ENCODE measurements around the gene ABCB11.
"Not testable (repeated sequence)": the region's sequence is repeated elsewhere in the genome, so short reads cannot be mapped to it uniquely, and the experiment has no call there.

The ABCB11 gene

GRCh38 chr2:169031202-169031601 is at the start of gene ABCB11:
Gene ABCB11 (minus strand): TSS chr2:169031324. CDS start chr2:169018125, 13,199 bp downstream.
- DNase-seq: no peak

DNA sequence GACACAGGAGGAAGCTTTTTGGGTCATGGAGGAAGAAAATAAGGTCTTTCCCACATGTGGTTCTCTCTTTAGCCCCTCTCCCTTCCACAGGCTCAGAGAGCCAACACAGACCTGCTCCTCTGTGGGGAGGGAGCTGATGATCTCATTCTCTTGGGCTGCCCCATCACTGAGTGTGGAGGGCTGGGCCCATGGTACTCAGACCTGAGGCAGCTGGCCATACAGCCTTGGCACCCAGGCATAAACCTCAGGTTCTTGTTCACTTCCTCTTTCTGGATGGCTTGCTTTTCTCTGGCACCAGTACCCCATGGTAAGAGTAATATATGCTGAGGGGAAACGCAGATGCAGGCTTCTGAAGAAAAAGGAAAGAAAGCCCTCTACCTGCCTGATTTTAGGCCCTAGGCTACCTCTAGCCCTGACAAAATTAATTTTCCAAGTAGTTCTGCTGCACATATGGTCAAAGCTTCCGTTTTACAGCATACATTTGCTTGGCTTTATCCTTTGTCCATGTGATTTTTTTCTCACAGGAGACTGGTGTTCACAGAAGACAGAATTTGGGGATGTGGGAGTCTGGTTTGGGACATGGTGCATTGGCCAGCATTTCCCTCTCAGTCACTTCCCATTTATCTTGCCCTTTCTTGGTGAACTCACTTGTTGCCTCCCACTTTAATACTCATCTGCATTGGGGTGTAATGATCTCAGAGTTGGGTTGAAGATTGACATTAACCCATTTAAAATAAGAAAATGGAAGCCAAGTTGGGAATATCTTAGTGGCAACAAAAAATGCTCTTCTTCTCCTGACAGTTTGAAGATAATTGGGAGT is 49.3 kb upstream of the ABCB11 start:
- peak in 1 of 14 donors; percentile 9 for DNase-seq

- no peak for DNase-seq
Measured at GRCh38 chr2:169077674-169078240, 46.6 kb upstream of the ABCB11 start.

GRCh38 chr2:169073963-169074751 is 43.0 kb upstream of the ABCB11 start:
- no peak for DNase-seq

- no peak for DNase-seq
Measured at GRCh38 chr2:169073211-169073962, 42.3 kb upstream of the ABCB11 start.

DNA sequence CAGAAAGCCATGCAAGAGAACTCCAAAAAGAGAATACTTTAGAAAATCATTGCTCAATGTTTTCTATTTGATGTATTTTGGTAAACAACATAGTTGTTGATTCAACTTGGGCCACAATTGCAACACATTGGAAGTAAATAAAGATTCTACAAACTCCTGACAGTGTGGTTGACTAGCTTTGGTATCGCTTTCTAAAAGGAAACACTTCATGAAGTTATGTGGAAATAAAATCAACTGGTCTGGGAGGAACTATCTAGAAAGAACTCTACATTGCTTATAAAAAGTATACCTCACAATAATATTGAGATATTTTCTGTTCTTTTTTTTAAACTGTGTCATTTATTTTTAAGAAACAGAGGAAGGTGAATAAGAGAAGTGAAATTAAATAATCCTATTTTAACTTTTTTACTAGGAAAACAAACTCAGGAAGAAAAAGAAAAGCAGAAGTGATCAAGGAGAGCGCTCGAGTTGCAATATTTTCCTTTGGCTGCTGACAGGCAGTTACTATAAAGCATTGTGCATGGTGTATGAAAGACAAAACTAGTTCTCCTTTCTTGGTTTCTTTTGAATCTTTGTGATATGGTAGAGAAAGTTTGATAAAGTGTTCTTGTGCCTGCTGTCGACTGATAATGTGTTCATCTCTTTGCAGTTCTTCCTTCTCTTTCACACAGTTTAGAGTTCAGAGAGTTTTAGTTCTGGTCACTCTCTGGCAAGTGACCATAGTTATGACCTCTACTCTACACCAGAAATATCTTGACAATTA is 41.2 kb upstream of the ABCB11 start:
- DNase-seq: no peak

DNA sequence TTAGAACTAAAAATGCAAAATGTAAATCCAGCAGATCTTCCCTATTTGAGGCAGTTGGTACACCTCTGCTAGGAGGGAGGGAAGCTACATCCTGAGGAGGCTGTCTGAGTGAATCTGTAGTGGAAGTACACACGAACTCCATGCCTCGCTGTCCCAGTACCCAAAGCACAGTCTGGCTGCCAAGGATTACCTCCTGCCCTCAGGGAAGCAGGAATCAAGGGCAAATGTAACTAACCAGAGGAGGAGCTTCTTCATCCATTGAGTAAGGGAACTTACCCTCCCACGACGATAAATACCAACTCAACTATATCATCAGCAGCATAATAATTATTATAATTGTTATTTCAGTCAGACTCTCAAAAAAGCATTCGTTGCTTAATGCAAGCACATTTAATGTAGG is 40.3 kb upstream of the ABCB11 start:
- DNase-seq: no peak

- no peak for DNase-seq
Measured at GRCh38 chr2:169069833-169070232, 38.7 kb upstream of the ABCB11 start.

DNA sequence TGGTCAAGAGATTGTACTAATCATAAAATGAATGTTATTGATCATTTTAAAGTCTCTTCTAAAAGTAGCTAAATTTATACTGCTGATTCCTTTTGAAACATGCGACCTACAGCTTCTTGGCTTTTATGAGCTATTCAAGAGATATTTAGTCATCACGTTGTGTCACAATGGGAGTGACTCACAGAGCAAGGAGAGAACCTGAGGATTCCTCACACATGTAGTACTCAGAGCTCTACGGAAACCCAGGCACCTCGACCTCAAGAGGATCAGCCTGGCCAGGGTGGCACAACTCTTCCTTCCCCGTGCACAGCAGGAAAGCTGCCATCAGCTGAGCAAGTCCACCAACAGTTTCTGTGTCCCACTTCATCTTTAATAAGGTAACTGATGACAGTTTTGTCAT is 38.2 kb upstream of the ABCB11 start, which contains the start of gene DHRS9:
DHRS9 (plus strand) TSS at position 223 of the 400 bp plus-strand sequence. CDS start 12,019 bp downstream, outside the sequence.
- DNase-seq: peak in 1 of 14 donors; percentile 9

DNA sequence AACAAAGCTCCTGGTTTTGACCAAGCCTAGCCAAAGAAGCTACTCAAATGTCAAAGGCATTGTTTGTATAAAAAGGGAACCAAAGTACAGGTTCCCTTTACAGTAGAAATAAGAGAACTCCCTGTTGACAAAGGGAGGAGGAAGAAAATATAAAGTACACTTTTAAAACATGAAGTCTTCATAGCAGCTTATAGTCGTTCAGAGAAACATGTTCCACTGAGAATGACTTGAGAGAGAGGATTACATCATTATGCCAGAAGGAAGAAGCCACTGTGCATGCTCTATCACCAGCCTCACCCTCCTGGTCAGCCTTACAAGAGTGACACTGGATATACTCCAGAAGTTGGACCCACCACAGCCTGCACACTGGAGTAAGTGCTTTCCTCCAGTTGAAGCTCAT is 35.8 kb upstream of the ABCB11 start:
- no peak for DNase-seq

DNA sequence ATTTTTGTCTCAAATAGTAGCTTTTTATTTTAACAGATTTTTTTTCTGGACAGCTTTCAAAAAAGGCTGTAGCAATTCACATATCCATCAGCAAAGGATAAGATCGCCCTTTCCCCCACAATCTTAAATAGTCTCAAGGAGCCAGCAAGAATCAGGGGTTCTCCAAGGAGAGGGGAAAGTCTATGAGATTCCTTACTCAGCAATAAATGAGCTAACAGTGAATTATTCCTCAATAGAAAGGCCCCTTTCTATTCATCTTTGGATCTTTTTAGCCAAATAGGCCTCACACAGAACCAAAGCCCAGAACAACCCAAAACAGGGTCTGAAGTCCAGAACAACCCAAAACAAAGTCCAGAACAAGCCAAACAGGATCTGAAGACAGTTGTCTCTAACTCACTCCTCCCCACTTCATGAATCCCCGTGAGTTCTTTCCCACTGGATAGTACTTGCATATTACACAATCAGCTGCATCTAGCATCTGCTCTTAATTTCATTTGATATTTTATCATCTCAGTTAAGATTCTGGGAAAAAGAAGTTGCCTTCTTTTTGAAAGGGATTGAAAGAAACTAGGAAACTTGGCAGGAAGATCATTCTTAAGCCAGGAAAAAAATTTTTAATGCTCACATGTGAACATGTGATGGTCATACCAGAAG is 34.9 kb upstream of the ABCB11 start:
- no peak for DNase-seq

DNA sequence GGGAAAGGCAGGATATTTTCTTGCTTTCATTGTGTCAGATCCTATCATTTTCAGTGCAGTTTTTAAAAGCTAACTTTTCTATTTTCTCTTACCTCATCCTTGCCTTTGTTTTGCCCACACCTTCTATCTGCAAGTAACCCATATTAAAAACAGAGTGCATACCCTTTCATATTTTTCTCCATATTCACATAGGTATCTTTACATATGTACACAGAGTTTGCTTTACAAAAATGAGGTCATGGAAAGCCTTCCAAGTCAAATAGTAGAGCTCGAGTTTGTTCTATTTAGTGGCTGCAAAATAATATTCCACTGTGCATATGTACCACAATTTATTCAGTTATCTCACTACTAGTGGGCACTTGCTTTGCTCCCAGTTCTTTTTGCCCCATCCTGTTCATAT is 34.3 kb upstream of the ABCB11 start:
- DNase-seq: no peak

DNA sequence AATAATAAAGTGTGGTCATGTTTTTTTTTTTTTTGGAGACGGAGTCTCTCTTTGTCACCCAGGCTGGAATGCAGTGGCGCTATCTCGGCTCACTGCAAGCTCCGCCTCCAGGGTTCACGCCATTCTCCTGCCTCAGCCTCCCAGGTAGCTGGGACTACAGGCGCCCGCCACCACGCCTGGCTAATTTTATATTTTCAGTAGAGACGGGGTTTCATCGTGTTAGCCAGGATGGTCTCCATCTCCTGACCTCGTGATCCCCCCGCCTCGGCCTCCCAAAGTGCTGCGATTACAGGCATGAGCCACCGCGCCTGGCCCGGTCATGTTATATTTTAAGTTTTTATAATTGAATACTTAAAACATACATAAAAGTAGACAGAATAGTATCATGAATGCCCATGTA is 33.1 kb upstream of the ABCB11 start:
- not testable (repeated sequence) for DNase-seq

GRCh38 chr2:169054575-169054974 is 23.5 kb upstream of the ABCB11 start:
- not testable (repeated sequence) for DNase-seq

GRCh38 chr2:169050476-169051240 is 19.5 kb upstream of the ABCB11 start:
- no peak for DNase-seq

DNA sequence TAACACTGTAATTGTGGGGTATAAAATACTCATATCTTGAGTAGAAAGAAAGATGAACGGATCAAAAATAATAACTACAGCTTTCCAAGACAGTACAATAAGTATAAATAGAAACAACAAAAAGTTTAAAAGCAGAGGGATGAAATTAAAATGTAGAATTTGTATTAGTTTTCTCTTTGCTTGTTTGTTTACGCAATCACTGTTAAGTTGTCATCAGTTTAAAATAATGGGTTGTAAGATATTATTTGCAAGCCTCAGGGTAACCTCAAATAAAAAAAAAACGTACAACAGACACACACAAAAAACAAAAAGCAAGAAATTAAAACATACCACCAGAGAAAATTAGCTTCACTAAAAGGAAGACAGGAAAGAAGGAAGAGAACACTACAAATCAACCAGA is 18.0 kb upstream of the ABCB11 start:
- no peak for DNase-seq

DNA sequence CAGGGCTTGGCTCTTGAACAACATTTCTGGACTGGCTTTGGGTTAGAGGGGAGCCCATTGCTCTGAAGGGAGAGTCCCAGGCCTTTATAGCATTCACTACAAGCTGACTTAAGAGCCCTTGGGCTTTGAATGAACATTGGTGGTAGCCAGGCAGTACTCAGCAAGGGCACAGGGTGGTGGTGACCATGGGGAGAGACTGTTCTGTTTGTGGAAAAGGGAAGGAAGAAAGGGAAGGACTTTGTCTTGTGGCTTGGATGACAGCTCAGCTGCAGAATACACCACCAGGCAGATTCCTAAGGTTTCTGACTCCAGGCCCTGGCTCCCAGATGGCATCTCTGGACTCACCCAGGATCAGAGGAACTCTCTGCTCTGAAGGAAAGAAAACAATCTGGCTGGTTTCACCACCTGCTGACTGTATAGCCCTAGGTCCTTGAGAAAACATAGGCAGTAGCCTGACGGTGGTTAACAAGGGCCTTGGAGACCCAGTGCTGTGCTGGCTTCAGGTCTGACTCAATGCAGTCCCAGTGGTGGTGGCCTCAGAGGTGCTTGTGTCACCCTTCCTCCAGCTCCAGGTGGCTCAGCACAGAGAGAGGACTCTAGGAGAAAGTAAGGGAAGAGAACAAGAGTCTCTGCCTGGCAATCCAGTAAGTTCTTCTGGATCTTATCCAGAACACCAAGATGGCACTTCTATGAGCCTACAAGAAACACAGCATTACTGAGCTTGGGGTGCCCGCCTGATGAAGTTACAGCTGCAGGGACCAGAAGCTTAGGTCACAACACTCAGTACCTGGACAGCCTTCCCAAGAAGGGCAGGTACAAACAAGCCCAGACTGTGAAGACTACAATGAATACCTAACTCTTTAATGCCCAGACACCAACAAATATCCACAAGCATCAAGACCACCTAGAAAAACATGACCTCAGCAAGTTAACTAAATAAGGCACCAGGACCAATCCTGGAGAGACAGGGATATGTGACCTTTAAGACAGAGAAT is 16.4 kb upstream of the ABCB11 start:
- no peak for DNase-seq

- no peak for DNase-seq
Measured at GRCh38 chr2:169046440-169047151, 15.5 kb upstream of the ABCB11 start.
